HL-60 (cell line): ENCODE data around the gene IQGAP2.

ENCODE experiments used
- CTCF ChIP-seq: IDR thresholded peaks from one replicate; pipeline ENCODE4 v1.5.1; 2011; ENCODE audit warnings: low read length, control low read depth, inconsistent platforms; ENCODE audit not compliant: insufficient read depth
- GABPA ChIP-seq: IDR thresholded peaks from 2 replicates; pipeline ENCODE4 v1.6.1; 2012; ENCODE audit warnings: low read depth
- POLR2AphosphoS5 ChIP-seq: IDR thresholded peaks from 2 replicates; pipeline ENCODE4 v1.6.1; 2012; ENCODE audit warnings: low read depth

GRCh38 chr5:76615759-76616158 lies 212.7 kb downstream of the IQGAP2 start:
- TF ChIP-seq GABPA (no peak), CTCF (no peak), POLR2AphosphoS5 (no peak)
